Stimulated activated CD8-positive, alpha-beta memory T cell treated with anti-CD3 and anti-CD28 coated beads, Interleukin-15, amount 100 ng/mL, for 1 hour (primary cell): ENCODE data around the gene TRIM67.
"Not testable (repeated sequence)": the region's sequence is repeated elsewhere in the genome, so short reads cannot be mapped to it uniquely, and the experiment has no call there.

ENCODE experiments used
- DNase-seq: peaks from one replicate; pipeline ENCODE4 v3.0.0-alpha.2; 2020; ENCODE audit warnings: low read depth

The TRIM67 gene

GRCh38 chr1:231158141-231158540, 3.7 kb upstream of the TRIM67 start:
- not testable (repeated sequence) for DNase-seq

GRCh38 chr1:231159202-231159962, 2.5 kb upstream of the TRIM67 start:
- no peak for DNase-seq

- DNase-seq, result no peak
Measured at GRCh38 chr1:231159963-231160761, 1.7 kb upstream of the TRIM67 start.

DNA sequence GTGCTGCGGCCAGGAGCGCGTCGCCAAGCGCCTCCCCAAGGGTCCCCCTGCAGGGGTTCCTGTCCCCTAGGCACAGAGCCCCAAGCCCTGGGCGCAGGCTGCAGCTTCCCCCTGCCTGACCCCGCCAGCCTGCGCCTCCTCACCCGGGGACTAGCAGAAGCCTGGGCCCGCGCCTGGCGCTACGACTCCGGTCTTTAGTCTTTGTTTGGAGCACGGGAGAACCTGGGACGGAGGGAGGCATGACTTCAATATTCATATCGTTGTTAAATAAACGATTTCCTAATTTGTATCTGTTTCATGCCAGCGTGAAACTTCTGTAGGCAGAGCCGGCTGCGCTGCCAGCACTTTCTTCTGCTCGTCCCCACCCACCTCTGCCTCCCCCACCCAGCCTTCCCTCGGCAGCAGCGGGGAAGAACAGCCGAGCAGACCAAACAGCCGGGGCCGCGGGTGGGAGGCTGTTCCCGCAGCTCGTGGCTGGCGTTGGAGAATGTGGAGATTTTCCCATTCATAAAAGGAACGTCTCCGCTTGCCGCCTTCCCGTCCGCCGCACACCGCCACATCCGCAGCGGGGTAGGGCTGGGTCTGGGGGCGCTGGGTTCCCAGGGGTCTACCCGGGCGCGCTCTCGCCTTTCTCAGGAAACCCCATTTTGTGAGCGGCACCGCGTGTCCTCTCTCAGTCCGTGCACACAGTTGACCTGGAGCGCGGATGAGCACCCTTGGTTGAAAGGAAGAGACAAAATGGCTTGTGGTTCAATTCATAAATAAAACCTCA, 777 bp upstream of the TRIM67 start:
- DNase-seq, result no peak

GRCh38 chr1:231162297-231162969, 575 bp downstream of the TRIM67 start:
- no peak for DNase-seq

- DNase-seq, result no peak
Measured at GRCh38 chr1:231162970-231163829, 1.3 kb downstream of the TRIM67 start.

DNA sequence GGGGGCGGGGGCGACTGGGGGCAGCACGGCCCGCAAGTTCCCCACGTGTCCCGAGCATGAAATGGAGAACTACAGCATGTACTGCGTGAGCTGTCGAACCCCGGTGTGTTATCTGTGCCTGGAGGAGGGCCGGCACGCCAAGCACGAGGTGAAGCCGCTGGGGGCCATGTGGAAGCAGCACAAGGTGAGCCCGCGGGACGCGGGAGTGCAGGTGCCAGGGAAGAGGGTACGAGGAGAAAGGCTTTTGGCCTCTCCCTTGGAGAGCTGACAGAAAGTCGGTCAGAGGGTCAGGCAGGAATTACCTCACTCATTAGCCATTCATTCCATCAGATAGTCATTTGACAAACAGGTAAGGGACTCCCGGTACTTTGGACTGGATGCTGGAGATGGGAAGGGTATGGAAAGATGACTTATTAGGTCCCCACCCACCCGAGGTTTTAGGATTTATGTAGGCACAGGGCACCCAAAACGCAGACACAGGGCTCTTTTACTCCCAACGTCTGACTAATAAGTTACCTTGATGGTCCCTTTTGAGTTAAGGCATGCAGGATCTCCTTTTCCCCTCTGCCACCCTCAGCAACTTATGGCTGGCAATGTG, 2.1 kb downstream of the TRIM67 start:
- DNase-seq, result no peak

DNA sequence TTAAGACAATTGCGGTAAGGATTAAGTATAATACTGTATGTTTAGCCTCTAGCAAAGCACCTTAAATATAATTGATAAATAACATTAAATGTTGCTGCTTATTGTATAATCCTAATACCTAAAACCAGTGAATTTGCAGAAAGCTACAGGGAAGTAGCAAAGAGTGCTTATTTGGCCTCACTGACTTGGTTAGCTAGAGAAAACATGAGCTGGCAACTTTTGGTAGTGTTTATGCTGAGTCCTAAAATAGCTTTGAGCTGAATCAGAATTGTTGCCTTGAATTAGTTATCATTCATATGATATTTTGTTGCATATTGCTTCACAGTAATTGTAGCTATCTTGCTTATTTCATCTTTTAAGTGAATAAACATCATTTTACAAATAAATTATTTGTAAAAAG, 3.5 kb downstream of the TRIM67 start:
- DNase-seq, result no peak

- no peak for DNase-seq
Measured at GRCh38 chr1:231166398-231166797, 4.5 kb downstream of the TRIM67 start.

DNA sequence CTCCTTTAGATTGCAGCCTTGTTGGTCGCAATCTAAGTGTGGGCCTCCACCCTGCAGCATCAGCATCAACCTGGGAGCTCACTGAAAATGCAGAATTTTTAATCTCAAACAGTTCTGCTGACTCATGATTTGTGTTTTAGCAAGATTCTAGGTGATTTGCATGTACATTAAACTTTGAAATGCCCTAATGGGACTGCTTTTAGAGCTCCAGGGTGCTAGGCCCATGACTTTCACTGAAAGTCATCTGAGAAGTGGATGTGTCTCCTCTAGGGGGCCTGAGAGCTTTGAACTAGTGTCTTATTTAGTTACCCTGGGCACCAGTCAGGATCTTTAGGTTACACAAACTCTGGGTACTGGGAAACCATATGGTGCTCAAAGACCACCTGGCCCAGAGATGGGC, 9.0 kb downstream of the TRIM67 start:
- no peak for DNase-seq

- no peak for DNase-seq
Measured at GRCh38 chr1:231171623-231172197, 9.9 kb downstream of the TRIM67 start.

- DNase-seq, result no peak
Measured at GRCh38 chr1:231172411-231172810, 10.6 kb downstream of the TRIM67 start.

- no peak for DNase-seq
Measured at GRCh38 chr1:231176421-231176820, 14.6 kb downstream of the TRIM67 start.

DNA sequence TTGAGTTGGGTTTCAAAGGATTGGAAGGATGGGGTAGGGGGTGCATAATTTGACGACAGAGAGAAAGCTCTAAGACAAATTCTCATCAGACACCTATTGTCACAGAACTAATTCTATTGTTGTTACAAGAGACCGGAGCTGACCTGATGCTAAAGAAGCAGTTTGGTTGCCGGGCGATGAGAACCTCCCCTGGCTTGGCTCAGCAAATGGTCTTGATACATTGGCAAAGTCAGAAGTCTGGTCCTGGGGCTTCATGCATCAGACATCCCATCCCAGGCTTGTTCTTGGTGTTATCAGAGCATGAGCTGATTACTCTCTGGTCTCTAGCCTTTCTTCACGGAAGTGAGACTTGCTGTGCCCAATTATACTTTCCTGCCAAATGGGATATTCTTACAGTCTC, 15.4 kb downstream of the TRIM67 start:
- DNase-seq, result no peak

DNA sequence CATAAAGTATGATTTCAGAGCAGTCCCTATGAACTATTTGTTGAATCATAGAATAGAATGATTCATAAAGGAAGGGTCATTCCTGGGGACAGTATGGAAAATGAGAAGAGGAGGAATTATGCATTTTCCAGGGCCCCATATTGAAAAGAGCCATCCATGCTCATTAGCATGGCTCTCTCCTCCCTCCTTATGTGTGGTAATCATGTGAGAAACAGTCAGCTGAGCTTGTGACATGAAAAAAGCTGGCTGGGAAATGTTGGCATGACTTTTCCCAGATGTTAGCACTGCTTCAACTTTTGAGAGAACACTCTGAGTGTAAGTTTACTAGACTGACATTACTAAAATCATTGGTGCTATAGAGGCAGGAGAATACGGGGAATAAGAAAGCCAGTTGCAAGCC, 16.1 kb downstream of the TRIM67 start:
- DNase-seq, result no peak

DNA sequence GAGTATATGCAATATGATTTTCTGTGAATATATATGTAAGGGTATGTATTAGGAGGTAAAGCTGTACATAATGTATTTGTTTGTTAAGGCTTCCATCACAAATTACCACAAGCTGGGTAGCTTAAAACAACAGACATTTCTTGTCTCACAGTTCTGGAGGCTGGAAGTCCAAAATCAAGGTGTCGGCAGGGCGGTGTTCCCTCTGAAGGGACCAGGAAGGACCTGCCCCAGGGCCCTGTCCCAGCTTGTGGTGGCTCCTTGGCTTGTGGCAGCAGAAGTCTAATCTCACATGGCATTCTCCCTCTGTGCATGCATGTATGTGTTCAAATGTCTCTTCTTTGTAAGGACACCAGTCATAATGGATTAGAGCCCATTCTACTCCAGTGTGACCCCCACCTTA, 17.1 kb downstream of the TRIM67 start:
- no peak for DNase-seq

- DNase-seq, result no peak
Measured at GRCh38 chr1:231180034-231180433, 18.2 kb downstream of the TRIM67 start.

DNA sequence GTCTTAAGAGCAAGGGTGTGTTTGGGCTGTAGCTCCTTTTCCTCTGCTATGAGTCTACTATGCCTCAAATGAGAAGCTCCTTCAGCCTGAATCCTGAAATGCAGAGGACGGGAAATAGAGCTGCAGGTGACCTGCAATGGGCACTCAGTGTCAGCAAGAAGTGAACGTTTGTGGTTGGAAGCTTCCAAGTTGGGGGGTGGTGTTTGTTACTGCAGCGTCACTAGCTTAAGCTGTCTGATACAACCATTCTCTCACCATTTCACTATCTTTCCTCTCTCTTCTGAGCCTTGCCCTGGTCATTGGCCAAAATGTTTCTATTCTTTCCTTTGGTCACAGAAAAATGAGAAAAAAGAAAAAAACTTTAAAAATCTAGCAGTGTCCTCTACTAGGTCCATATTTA, 19.4 kb downstream of the TRIM67 start:
- no peak for DNase-seq

DNA sequence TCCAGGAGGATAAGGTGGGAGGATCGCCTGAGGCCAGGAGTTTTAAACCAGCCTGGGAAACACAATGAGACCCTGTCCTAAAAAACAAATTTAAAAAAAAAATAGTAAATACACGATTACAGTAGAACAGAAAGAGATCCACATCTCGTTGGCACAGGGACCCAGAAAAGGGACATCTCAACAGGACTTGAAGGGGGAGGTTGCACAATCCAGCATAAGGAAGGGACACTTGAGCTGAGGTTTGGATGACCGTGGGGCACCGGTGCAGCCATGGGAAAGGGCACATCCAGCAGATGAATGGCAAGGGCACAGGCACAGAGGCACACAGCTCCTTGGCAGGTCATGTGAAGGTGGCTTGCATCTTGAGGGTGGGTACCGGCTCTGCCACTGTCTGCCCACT, 20.5 kb downstream of the TRIM67 start:
- DNase-seq, result no peak
